ENCODE data around the gene RMRP.

DNA sequence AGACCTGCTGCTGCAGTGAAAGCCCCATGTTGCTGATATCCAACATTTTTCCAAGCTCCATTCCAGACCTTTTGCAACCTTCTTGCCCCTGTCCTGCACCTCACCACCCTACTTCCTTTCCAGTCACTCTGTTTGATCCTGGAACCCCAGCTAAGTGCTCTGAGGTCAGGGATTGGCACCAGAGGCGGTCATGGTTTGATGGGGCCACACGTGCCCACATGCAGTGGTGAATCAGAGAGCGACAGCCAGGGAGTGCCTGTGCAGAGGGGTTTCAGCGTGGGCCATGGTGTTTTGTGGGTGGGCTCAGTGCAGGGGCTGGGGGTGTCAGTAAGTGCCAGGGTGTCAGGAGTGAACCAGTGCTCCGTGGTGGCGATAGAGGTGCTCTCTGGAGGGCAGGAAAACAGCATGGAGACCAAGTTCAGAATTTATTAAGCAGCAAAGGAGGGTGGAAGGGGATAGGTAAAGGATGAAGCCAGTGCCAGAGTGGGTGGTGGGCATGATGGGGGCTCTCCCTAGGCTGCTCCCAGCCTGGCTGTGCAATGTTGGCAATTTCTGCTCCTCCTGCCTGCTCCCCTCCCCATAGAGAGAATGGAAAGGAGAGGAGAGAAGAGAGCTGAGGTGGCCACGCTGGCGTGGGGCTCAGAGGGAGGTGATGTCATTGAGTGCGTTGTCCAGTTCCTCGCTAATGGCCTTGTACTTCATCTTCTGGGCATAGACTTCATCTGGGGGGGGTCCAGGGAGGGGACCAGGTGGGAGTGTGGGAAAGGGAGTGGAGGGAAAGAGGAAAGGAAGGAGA lies 24.9 kb upstream of the RMRP start:
- TF ChIP-seq, protein P1, sequence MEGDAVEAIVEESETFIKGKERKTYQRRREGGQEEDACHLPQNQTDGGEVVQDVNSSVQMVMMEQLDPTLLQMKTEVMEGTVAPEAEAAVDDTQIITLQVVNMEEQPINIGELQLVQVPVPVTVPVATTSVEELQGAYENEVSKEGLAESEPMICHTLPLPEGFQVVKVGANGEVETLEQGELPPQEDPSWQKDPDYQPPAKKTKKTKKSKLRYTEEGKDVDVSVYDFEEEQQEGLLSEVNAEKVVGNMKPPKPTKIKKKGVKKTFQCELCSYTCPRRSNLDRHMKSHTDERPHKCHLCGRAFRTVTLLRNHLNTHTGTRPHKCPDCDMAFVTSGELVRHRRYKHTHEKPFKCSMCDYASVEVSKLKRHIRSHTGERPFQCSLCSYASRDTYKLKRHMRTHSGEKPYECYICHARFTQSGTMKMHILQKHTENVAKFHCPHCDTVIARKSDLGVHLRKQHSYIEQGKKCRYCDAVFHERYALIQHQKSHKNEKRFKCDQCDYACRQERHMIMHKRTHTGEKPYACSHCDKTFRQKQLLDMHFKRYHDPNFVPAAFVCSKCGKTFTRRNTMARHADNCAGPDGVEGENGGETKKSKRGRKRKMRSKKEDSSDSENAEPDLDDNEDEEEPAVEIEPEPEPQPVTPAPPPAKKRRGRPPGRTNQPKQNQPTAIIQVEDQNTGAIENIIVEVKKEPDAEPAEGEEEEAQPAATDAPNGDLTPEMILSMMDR (IDR thresholded peaks at IDR 0.05) = no peak
- TF ChIP-seq POLR2A (IDR thresholded peaks at IDR 0.05) = no peak

Data from esophagus squamous epithelium (tissue), 4 donors.